Measurements from ENCODE around the gene KRTAP4-12. TPM values are rescaled to one million over a fixed set of nuclear protein-coding genes. Genes with fewer than 3 reads are reported as not detected.

Gene KRTAP4-12
- total RNA-seq, 1 experiment from 2014 or later: not detected

DNA sequence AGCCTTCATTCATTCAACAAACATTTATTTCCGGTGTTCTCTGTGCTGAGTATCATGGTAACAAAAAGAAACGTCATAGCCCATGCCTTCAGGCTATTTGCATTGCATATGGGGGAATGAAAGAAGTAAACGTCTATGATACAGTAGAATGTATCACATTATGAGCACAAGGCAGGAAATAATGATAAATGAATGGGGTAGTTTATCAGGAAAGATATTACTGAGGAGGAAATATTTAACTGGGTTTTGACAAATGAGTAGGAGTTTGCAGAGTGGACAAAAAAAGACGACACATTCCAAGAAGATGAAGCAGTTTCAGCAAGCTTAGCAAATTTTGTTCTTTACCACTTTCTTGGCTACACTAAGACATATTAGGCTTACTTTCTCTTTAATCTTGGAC is 41.4 kb downstream of the KRTAP4-12 start:
- POLR2A ChIA-PET: no interaction called here
- H3K9me3 Mint-ChIP-seq (ENCODE audit: unreplicated experiment): no peaks in the 10 kb centered on the region

DNA sequence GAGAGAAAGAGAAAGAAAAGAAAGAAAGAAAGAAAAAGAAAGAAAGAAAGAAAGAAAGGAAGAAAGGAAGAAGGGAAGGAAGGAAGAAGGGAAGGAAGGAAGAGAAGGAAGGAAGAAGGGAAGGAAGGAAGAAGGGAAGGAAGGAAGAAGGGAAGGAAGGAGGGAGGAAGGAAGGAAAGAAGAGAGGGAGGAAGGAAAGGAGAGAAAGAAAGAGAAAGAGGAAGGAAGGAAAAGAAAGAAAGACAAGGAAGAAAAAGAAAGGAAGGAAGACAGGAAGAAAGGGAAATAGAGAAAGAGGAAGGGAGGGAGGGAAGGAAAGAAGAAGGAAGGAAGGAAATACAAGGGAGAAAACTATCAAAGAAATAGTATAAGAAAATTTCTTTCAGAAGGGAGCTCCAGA is 47.2 kb downstream of the KRTAP4-12 start:
- H3K36me3 Mint-ChIP-seq (ENCODE audit: insufficient read depth, unreplicated experiment): no peaks in the 10 kb centered on the region
- H3K27me3 Mint-ChIP-seq (ENCODE audit: insufficient read depth, unreplicated experiment): peaks cover 8% of the 10 kb centered on the region
- DNase-seq (ENCODE audit: unreplicated experiment): no peak
- H3K9me3 Mint-ChIP-seq (ENCODE audit: unreplicated experiment): no peaks in the 10 kb centered on the region
- POLR2A ChIA-PET: no interaction called here
- H3K27ac Mint-ChIP-seq (ENCODE audit: low read depth, unreplicated experiment): no peak overlapping the region
- H3K4me1 Mint-ChIP-seq (ENCODE audit: insufficient read depth, unreplicated experiment): no peaks in the 10 kb centered on the region
- CTCF ChIA-PET: no interaction called here
- no peak overlapping the region for H3K4me3 Mint-ChIP-seq (ENCODE audit: unreplicated experiment)
- no peak for TF ChIP-seq CTCF (IDR thresholded peaks at IDR 0.05; ENCODE audit: unreplicated experiment)
- intact Hi-C loops (cut with micrococcal nuclease): no loop called here
- BruUV-seq (replicated peaks): no TSS peak

More for the DNA sequence above, 41.4 kb downstream of the KRTAP4-12 start:
- no peak overlapping the region for H3K27ac Mint-ChIP-seq (ENCODE audit: low read depth, unreplicated experiment)
- TF ChIP-seq CTCF (IDR thresholded peaks at IDR 0.05; ENCODE audit: unreplicated experiment): no peak
- CTCF ChIA-PET: no interaction called here
- no peak overlapping the region for H3K4me3 Mint-ChIP-seq (ENCODE audit: unreplicated experiment)
- intact Hi-C loops (cut with micrococcal nuclease): no loop called here
- peak; percentile 33 for DNase-seq (ENCODE audit: unreplicated experiment)
- BruUV-seq (replicated peaks): no TSS peak
- H3K27me3 Mint-ChIP-seq (ENCODE audit: insufficient read depth, unreplicated experiment): no peaks in the 10 kb centered on the region
- no peaks in the 10 kb centered on the region for H3K36me3 Mint-ChIP-seq (ENCODE audit: insufficient read depth, unreplicated experiment)
- H3K4me1 Mint-ChIP-seq (ENCODE audit: insufficient read depth, unreplicated experiment): peaks cover 16% of the 10 kb centered on the region

- ChIA-PET POLR2A (no interaction called here), CTCF (no interaction called here)
- intact Hi-C loops (cut with micrococcal nuclease): no loop called here
- Mint-ChIP-seq H3K36me3 (ENCODE audit: insufficient read depth, unreplicated experiment) (no peaks in the 10 kb centered on the region), H3K9me3 (ENCODE audit: unreplicated experiment) (no peaks in the 10 kb centered on the region), H3K27me3 (ENCODE audit: insufficient read depth, unreplicated experiment) (peaks cover 8% of the 10 kb centered on the region), H3K4me1 (ENCODE audit: insufficient read depth, unreplicated experiment) (no peaks in the 10 kb centered on the region), H3K4me3 (ENCODE audit: unreplicated experiment) (no peak overlapping the region), H3K27ac (ENCODE audit: low read depth, unreplicated experiment) (no peak overlapping the region)
- no peak for TF ChIP-seq CTCF (IDR thresholded peaks at IDR 0.05; ENCODE audit: unreplicated experiment)
- no peak for DNase-seq (ENCODE audit: unreplicated experiment)
- no TSS peak for BruUV-seq (replicated peaks)
Measured at GRCh38 chr17:41073676-41074075, 50.3 kb downstream of the KRTAP4-12 start.

Other genes with a start within 250 kb of the KRTAP4-12 start
- gene KRT20, start 238.9 kb downstream of the KRTAP4-12 start, total RNA-seq (2022): not detected in 2 replicates
- not detected in 2 replicates for gene KRT23, start 186.5 kb downstream of the KRTAP4-12 start, total RNA-seq (2022)
- not detected in 2 replicates for gene KRT39, start 157.2 kb downstream of the KRTAP4-12 start, total RNA-seq (2022)
- not detected in 2 replicates for gene KRT40, start 139.9 kb downstream of the KRTAP4-12 start, total RNA-seq (2022)
- gene KRTAP3-3, start 130.0 kb downstream of the KRTAP4-12 start, total RNA-seq (2022): not detected in 2 replicates
- gene KRTAP3-2, start 124.3 kb downstream of the KRTAP4-12 start, total RNA-seq (2022): not detected in 2 replicates
- gene KRTAP3-1, start 115.1 kb downstream of the KRTAP4-12 start, total RNA-seq (2022): not detected in 2 replicates
- not detected in 2 replicates for gene KRTAP1-5, start 97.0 kb downstream of the KRTAP4-12 start, total RNA-seq (2022)
- not detected in 2 replicates for gene KRTAP1-4, start 94.0 kb downstream of the KRTAP4-12 start, total RNA-seq (2022)
- not detected in 2 replicates for gene KRTAP1-3, start 89.3 kb downstream of the KRTAP4-12 start, total RNA-seq (2022)
- gene KRTAP1-1, start 82.7 kb downstream of the KRTAP4-12 start, total RNA-seq (2022): not detected in 2 replicates
- not detected in 2 replicates for gene KRTAP2-1, start 76.9 kb downstream of the KRTAP4-12 start, total RNA-seq (2022)
- gene KRTAP2-2, start 69.0 kb downstream of the KRTAP4-12 start, total RNA-seq (2022): not detected in 2 replicates
- not detected in 2 replicates for gene KRTAP2-3, start 64.1 kb downstream of the KRTAP4-12 start, total RNA-seq (2022)
- gene KRTAP2-4, start 58.3 kb downstream of the KRTAP4-12 start, total RNA-seq (2022): not detected in 2 replicates
- not detected in 2 replicates for gene KRTAP4-7, start 40.0 kb downstream of the KRTAP4-12 start, total RNA-seq (2022)
- gene KRTAP4-8, start 26.0 kb downstream of the KRTAP4-12 start, total RNA-seq (2022): not detected in 2 replicates
- not detected in 2 replicates for gene KRTAP4-16, start 22.0 kb downstream of the KRTAP4-12 start, total RNA-seq (2022)
- gene KRTAP4-9, start 18.8 kb downstream of the KRTAP4-12 start, total RNA-seq (2022): not detected in 2 replicates
- not detected in 2 replicates for gene KRTAP4-11, start 5.8 kb downstream of the KRTAP4-12 start, total RNA-seq (2022)
- gene KRTAP4-6, start 16.4 kb upstream of the KRTAP4-12 start, total RNA-seq (2022): not detected in 2 replicates
- gene KRTAP4-5, start 25.6 kb upstream of the KRTAP4-12 start, total RNA-seq (2022): not detected in 2 replicates
- gene KRTAP4-4, start 36.6 kb upstream of the KRTAP4-12 start, total RNA-seq (2022): not detected in 2 replicates
- not detected in 2 replicates for gene KRTAP4-3, start 44.0 kb upstream of the KRTAP4-12 start, total RNA-seq (2022)
- not detected in 2 replicates for gene KRTAP4-2, start 54.0 kb upstream of the KRTAP4-12 start, total RNA-seq (2022)
- not detected in 2 replicates for gene KRTAP4-1, start 60.7 kb upstream of the KRTAP4-12 start, total RNA-seq (2022)
- gene KRTAP9-1, start 65.7 kb upstream of the KRTAP4-12 start, total RNA-seq (2022): not detected in 2 replicates
- not detected in 2 replicates for gene KRTAP9-2, start 102.5 kb upstream of the KRTAP4-12 start, total RNA-seq (2022)
- not detected in 2 replicates for gene KRTAP9-3, start 108.3 kb upstream of the KRTAP4-12 start, total RNA-seq (2022)
- gene KRTAP9-8, start 113.8 kb upstream of the KRTAP4-12 start, total RNA-seq (2022): not detected in 2 replicates
- not detected in 2 replicates for gene KRTAP9-4, start 125.5 kb upstream of the KRTAP4-12 start, total RNA-seq (2022)
- gene KRTAP9-9, start 131.2 kb upstream of the KRTAP4-12 start, total RNA-seq (2022): not detected in 2 replicates
- gene KRTAP9-6, start 141.2 kb upstream of the KRTAP4-12 start, total RNA-seq (2022): not detected in 2 replicates
- gene KRTAP9-7, start 151.5 kb upstream of the KRTAP4-12 start, total RNA-seq (2022): not detected in 2 replicates
- gene KRTAP29-1, start 178.7 kb upstream of the KRTAP4-12 start, total RNA-seq (2022): not detected in 2 replicates
- not detected in 2 replicates for gene KRTAP16-1, start 185.1 kb upstream of the KRTAP4-12 start, total RNA-seq (2022)
- gene KRTAP17-1, start 191.5 kb upstream of the KRTAP4-12 start, total RNA-seq (2022): not detected in 2 replicates
- gene KRT33A, start 226.6 kb upstream of the KRTAP4-12 start, total RNA-seq (2022): not detected in 2 replicates
- gene KRT33B, start 245.6 kb upstream of the KRTAP4-12 start, total RNA-seq (2022): not detected in 2 replicates